ENCODE results near the gene CEP128. TPM values are rescaled to one million over a fixed set of nuclear protein-coding genes. Genes with fewer than 3 reads are reported as not detected.

Gene CEP128
- polyA plus RNA-seq, 1 of the 3 experiments (the other 2 are of a cell fraction): 1.2 TPM

GRCh38 chr14:80957613-80958012 lies 16.1 kb upstream of the CEP128 start:
- H2AFZ ChIP-seq (ENCODE audit: low read depth): no peak overlapping the region
- H3K79me2 ChIP-seq (ENCODE audit: insufficient read depth): no peaks in the 10 kb centered on the region
- H3K4me3 ChIP-seq (ENCODE audit: low read depth in 2 of 2, low read length in 1 of 2): no peak overlapping the region
- DNase-seq: no peak
- H3K27me3 ChIP-seq (ENCODE audit: insufficient read depth): peaks cover 25% of the 10 kb centered on the region
- ChIA-PET CTCF (interaction anchor here (0.8 to 3.0 kb wide), 4 partner anchors 30 to 213 kb away, joined by 3 to 13 read pairs (median 8); no protein-coding TSS in a partner anchor), POLR2A (no interaction called here)
- H3K4me1 ChIP-seq (ENCODE audit: control insufficient read depth in 1 of 2, insufficient read depth in 2 of 2, low read depth in 1 of 2, low read length in 1 of 2): peaks cover 0 to 2% of the 10 kb centered on the region in 2 experiments; a peak in 1 of 4 replicates
- H3K9me3 ChIP-seq: no peaks in the 10 kb centered on the region
- no peaks in the 10 kb centered on the region for H3K36me3 ChIP-seq (replicated peaks in 1 of 2; ENCODE audit: control insufficient read depth in 1 of 2, insufficient read depth in 2 of 2, low read length in 1 of 2)
- TF ChIP-seq EP300 (IDR thresholded peaks at IDR 0.05; ENCODE audit: borderline replicate concordance in 1 of 2, low read depth in 1 of 2, low read length in 1 of 2) (no peak), TCF12 (IDR thresholded peaks at IDR 0.05) (no peak)
- TF ChIP-seq, protein P1, sequence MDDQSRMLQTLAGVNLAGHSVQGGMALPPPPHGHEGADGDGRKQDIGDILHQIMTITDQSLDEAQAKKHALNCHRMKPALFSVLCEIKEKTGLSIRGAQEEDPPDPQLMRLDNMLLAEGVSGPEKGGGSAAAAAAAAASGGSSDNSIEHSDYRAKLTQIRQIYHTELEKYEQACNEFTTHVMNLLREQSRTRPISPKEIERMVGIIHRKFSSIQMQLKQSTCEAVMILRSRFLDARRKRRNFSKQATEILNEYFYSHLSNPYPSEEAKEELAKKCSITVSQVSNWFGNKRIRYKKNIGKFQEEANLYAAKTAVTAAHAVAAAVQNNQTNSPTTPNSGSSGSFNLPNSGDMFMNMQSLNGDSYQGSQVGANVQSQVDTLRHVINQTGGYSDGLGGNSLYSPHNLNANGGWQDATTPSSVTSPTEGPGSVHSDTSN (IDR thresholded peaks at IDR 0.05): no peak
- TF ChIP-seq, protein P2, sequence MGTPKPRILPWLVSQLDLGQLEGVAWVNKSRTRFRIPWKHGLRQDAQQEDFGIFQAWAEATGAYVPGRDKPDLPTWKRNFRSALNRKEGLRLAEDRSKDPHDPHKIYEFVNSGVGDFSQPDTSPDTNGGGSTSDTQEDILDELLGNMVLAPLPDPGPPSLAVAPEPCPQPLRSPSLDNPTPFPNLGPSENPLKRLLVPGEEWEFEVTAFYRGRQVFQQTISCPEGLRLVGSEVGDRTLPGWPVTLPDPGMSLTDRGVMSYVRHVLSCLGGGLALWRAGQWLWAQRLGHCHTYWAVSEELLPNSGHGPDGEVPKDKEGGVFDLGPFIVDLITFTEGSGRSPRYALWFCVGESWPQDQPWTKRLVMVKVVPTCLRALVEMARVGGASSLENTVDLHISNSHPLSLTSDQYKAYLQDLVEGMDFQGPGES (IDR thresholded peaks at IDR 0.05; ENCODE audit: low read depth, low read length): no peak
- H3F3A ChIP-seq (replicated peaks; ENCODE audit: insufficient read depth): no peaks in the 10 kb centered on the region
- H3K9ac ChIP-seq: no peak overlapping the region
- H4K20me1 ChIP-seq (ENCODE audit: insufficient read depth): no peaks in the 10 kb centered on the region
- H3K9me2 ChIP-seq: no peaks in the 10 kb centered on the region
- H3K4me2 ChIP-seq: no peak overlapping the region
- no peak overlapping the region for H3K27ac ChIP-seq (ENCODE audit: low read depth in 2 of 2, low read length in 1 of 2)
- WGBS (ENCODE audit: low lambda C conversion rate): 42% methylated on average over 2 of the region's 2 CpGs

- WGBS (ENCODE audit: low lambda C conversion rate): 37% methylated on average over 1 of the region's 1 CpG
- CTCF ChIA-PET: interaction anchor here (0.9 to 3.0 kb wide), 5 partner anchors 21 to 214 kb away, joined by 3 to 14 read pairs (median 12); no protein-coding TSS in a partner anchor
- no peak overlapping the region for H2AFZ ChIP-seq (ENCODE audit: low read depth)
- DNase-seq: no peak
- H3K9me3 ChIP-seq: no peaks in the 10 kb centered on the region
- no peaks in the 10 kb centered on the region for H4K20me1 ChIP-seq (ENCODE audit: insufficient read depth)
- H3K4me2 ChIP-seq: no peak overlapping the region
- POLR2A ChIA-PET: no interaction called here
- no peaks in the 10 kb centered on the region for H3K36me3 ChIP-seq (replicated peaks in 1 of 2; ENCODE audit: control insufficient read depth in 1 of 2, insufficient read depth in 2 of 2, low read length in 1 of 2)
- H3K9ac ChIP-seq: no peak overlapping the region
- H3K4me3 ChIP-seq (ENCODE audit: low read depth in 2 of 2, low read length in 1 of 2): no peak overlapping the region
- H3K9me2 ChIP-seq: no peaks in the 10 kb centered on the region
- H3K27me3 ChIP-seq (ENCODE audit: insufficient read depth): peaks cover 25% of the 10 kb centered on the region
- peaks cover 0 to 2% of the 10 kb centered on the region in 2 experiments; a peak in 1 of 4 replicates for H3K4me1 ChIP-seq (ENCODE audit: control insufficient read depth in 1 of 2, insufficient read depth in 2 of 2, low read depth in 1 of 2, low read length in 1 of 2)
- no peaks in the 10 kb centered on the region for H3K79me2 ChIP-seq (ENCODE audit: insufficient read depth)
- no peaks in the 10 kb centered on the region for H3F3A ChIP-seq (replicated peaks; ENCODE audit: insufficient read depth)
- no peak overlapping the region for H3K27ac ChIP-seq (ENCODE audit: low read depth in 2 of 2, low read length in 1 of 2)
- TF ChIP-seq RXRA (IDR thresholded peaks at IDR 0.05; ENCODE audit: borderline replicate concordance, low read depth) (no peak), SMC3 (IDR thresholded peaks at IDR 0.05; ENCODE audit: low read depth, low read length) (no peak), NFIC (IDR thresholded peaks at IDR 0.05; ENCODE audit: borderline replicate concordance) (no peak), USF2 (IDR thresholded peaks at IDR 0.05; ENCODE audit: borderline replicate concordance, low read depth, low read length) (no peak), GATA2 (CRISPR knock-in tag; IDR thresholded peaks at IDR 0.05) (no peak), NRF1 (IDR thresholded peaks at IDR 0.05; ENCODE audit: low read depth, low read length) (no peak), TAF1 (IDR thresholded peaks at IDR 0.05; ENCODE audit: borderline replicate concordance, low read depth, low read length) (no peak), MXI1 (IDR thresholded peaks at IDR 0.05; ENCODE audit: low read depth, low read length) (no peak), SIN3A (IDR thresholded peaks at IDR 0.05; ENCODE audit: borderline replicate concordance, low read depth, low read length) (no peak), REST (IDR thresholded peaks at IDR 0.05; ENCODE audit: low read depth, low read length) (no peak)
- TF ChIP-seq, protein P3, sequence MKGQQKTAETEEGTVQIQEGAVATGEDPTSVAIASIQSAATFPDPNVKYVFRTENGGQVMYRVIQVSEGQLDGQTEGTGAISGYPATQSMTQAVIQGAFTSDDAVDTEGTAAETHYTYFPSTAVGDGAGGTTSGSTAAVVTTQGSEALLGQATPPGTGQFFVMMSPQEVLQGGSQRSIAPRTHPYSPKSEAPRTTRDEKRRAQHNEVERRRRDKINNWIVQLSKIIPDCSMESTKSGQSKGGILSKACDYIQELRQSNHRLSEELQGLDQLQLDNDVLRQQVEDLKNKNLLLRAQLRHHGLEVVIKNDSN (IDR thresholded peaks at IDR 0.05; ENCODE audit: borderline replicate concordance, low read depth): no peak
- TF ChIP-seq, protein P4, sequence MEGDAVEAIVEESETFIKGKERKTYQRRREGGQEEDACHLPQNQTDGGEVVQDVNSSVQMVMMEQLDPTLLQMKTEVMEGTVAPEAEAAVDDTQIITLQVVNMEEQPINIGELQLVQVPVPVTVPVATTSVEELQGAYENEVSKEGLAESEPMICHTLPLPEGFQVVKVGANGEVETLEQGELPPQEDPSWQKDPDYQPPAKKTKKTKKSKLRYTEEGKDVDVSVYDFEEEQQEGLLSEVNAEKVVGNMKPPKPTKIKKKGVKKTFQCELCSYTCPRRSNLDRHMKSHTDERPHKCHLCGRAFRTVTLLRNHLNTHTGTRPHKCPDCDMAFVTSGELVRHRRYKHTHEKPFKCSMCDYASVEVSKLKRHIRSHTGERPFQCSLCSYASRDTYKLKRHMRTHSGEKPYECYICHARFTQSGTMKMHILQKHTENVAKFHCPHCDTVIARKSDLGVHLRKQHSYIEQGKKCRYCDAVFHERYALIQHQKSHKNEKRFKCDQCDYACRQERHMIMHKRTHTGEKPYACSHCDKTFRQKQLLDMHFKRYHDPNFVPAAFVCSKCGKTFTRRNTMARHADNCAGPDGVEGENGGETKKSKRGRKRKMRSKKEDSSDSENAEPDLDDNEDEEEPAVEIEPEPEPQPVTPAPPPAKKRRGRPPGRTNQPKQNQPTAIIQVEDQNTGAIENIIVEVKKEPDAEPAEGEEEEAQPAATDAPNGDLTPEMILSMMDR (IDR thresholded peaks at IDR 0.05): no peak
- TF ChIP-seq, protein P1 (IDR thresholded peaks at IDR 0.05): no peak
Observed at GRCh38 chr14:80956922-80957321, 15.4 kb upstream of the CEP128 start.

Data from SK-N-SH (cell line).